IPS-NIHi7 (cell line): ENCODE measurements around the gene DNM2.
A peak's percentile ranks its signal among the peaks of the same experiment; 100 is the strongest.

Experiments
- DNase-seq: peaks from one replicate; pipeline ENCODE4 v3.0.0; 2012; ENCODE audit warnings: mixed read lengths; ENCODE audit errors: extremely low spot score

The DNM2 gene

DNA sequence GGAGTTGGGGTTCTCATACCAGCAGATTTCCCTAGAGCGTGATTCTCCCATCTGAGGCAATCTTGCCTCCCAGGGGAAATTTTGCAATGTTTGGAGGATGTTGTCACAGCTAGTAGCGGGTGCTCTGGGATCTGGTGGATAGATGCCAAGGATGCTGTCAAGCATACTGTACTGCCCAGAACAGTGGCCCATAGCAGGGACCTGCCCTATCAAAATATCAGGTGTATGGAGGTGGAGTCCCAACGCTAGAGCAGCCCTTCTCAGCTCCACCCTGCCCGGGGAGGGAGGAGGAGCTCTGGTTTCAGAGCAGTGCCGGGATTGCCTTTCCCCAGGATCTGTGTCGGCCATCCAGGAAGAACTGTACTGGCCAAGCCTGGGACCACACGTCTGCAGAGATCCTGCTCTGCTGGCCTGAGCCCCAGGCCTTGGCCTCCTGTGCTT is 27.5 kb upstream of the DNM2 start:
- DNase-seq = no peak

DNA sequence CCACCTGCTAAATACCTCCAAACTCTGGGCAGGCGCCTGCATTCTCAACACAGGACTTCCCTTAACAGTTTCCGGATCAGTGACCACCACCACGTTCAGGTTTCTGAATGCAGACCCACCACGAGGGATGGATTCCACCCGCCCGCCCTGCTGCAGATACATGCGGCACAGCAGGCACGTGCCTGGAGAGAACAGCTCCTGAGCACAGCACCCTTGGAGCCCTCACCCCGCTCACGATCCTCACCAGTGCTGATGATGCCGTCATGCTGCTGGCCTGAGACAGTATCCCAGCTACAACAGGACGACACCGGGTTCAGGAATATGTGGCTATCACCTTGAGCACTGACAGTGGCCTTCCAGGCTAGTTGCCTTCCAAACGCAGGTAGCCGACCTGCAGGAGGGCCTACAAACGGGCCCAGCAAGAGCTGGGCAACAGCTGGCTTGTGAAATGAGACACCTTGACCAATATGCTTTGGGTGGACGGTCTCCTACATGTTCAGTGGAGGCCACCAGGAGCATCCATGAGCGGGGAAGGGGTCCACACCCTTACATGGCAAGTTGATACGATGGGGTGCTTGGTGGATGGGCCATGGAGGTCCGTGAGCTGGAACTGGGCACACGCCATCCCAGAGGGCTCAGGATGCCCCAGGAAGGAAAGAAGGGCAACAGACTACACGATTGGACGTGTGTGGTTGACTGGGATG is 26.5 kb upstream of the DNM2 start:
- no peak for DNase-seq

- no peak for DNase-seq
Measured at GRCh38 chr19:10691883-10692282, 26.0 kb upstream of the DNM2 start.

- DNase-seq = peak; percentile 47
Measured at GRCh38 chr19:10692673-10693264, 25.1 kb upstream of the DNM2 start.

- DNase-seq = no peak
Measured at GRCh38 chr19:10694706-10695307, 23.1 kb upstream of the DNM2 start.

DNA sequence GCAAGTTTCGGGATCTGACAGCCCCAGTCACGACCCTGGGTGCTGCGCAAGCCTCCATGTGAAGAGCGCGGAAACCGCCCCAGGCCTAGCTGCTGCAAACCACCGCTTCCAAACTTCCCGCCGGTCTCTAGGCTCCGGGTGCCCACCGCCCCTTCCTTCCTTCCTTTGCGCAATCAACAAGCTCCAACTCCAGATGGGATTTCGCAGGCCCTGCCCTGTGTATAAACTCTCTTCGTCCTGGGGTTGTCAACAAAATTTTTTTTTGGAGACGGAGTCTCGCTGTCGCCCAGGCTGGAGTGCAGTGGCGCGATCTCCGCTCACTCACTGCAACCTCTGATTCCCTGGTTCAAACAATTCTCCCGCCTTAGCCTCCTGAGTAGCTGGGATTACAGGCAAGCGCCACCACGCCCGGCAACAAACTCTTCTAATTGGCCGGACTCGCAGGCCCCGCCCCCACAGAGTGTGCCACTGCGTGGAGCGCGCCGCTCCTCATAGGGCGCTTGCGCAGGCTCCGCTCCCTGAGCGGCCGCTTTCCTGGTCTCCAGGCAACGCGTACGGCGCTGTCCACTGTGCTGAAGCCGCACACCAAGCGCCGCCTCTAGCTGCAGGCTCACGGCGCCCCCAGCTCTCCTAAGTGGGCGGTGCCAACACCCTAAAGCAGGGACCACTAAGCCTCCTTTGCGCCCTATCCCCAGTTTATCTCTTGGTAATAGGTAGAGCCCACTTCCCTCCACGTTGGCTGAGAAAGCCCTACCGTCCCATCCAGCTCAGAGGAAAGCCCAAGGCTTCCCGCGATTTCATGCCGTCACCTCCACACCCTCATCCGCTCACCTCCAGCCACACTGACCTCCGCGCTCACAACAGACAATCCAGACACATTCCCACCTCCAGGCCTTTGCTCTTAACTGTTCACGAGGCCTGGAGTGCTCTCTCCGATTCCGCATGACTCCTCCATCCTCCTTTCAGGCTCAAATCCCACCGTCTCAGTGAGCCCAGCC is 22.2 kb upstream of the DNM2 start:
- DNase-seq = peak; percentile 98

GRCh38 chr19:10699650-10700335 is 18.1 kb upstream of the DNM2 start:
- peak; percentile 63 for DNase-seq

- peak; percentile 70 for DNase-seq
Measured at GRCh38 chr19:10701955-10702525, 15.8 kb upstream of the DNM2 start.

- no peak for DNase-seq
Measured at GRCh38 chr19:10706990-10707389, 10.9 kb upstream of the DNM2 start.

GRCh38 chr19:10707440-10707839 is 10.4 kb upstream of the DNM2 start:
- no peak for DNase-seq

- no peak for DNase-seq
Measured at GRCh38 chr19:10708291-10708690, 9.6 kb upstream of the DNM2 start.

DNA sequence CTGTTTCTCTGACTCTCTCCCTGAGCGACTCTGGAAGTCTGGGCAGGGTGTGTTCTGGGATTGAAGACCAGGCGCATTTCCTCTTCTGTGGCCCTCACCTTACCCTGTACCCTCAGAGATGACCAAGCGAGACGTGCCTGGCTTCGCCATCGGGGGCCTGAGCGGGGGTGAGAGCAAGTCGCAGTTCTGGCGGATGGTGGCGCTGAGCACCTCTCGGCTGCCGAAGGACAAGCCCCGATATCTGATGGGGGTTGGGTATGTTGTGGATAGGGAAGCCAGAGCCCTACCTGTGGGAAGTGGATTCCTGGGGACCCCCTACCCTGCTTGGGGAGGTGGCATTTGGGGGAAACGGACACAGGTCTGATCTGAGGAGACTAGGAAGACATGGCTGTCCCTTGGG is 5.8 kb upstream of the DNM2 start:
- no peak for DNase-seq

GRCh38 chr19:10712754-10713153 is 5.1 kb upstream of the DNM2 start:
- DNase-seq = no peak

DNA sequence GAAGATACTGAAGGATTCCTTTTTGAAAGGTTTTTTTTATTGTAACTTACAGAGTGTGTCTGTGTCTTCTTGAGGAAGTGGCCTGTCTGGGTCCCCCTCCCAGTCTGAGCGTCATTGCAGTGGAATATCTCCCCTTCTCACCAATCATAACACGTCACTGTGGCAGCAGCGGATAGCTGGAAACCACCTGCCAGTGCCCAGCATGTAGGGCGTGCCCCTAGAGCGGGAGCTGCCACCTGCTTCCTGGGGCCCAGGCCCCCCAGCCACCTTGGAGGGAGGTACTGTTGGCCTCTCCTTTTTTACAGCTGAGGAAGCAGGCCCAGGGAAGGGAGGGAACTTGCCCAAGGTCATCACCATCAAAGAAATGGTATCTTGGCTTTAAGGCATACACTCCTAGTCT is 4.6 kb upstream of the DNM2 start:
- no peak for DNase-seq

GRCh38 chr19:10717054-10717355 is 874 bp upstream of the DNM2 start:
- no peak for DNase-seq

- peak; percentile 52 for DNase-seq
Measured at GRCh38 chr19:10718205-10719196, 622 bp downstream of the DNM2 start.

- no peak for DNase-seq
Measured at GRCh38 chr19:10719466-10719961, 1.6 kb downstream of the DNM2 start.

DNA sequence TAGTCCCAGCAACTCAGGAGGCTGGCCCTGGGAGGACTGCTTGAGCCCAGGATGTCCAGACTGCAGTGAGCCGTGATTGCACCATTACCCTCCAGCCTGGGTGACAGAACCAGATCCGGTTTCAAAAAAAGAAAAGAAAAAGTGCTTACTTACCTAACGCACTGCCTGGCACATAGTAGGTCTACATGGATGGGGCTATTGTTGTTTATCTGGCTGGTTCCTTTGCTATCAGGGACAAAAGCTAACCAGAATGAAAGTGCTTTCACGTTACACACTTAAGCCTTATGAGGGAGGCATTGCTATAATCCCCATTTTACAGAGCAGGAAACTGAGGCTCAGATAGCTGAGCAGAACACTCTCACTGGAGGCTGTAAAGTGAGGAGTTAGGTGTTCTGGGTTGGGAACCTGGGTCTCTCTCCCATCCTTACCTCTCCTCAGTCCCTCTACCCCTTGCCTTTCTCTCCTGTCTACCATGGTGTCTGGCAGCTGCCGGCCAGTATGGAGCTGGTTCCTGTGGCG is 2.8 kb downstream of the DNM2 start:
- DNase-seq = no peak

GRCh38 chr19:10723591-10723990 is 5.7 kb downstream of the DNM2 start:
- DNase-seq = no peak
